ENCODE results near the gene AGAP2. TPM values are rescaled to one million over a fixed set of nuclear protein-coding genes. Genes with fewer than 3 reads are reported as not detected.

The AGAP2 gene
- total and polyA plus RNA-seq, 2 of the 13 experiments (the other 11 are each of a cell fraction or from before 2014, with no cell fraction given): 0.38 to 0.45 TPM

GRCh38 chr12:57782608-57783465 lies 44.3 kb upstream of the AGAP2 start, which contains the start of gene TSFM (continued):
- TF ChIP-seq HMGXB3 (CRISPR knock-in tag; IDR thresholded peaks at IDR 0.05; ENCODE audit: borderline replicate concordance): peak; percentile 66; the same call in 1 of the 2 replicates
- no peak for TF ChIP-seq IRX3 (CRISPR knock-in tag; IDR thresholded peaks at IDR 0.05; ENCODE audit: borderline replicate concordance, low read depth)
- no peak for TF ChIP-seq TRIM24 (CRISPR knock-in tag; IDR thresholded peaks at IDR 0.05)
- no peak for TF ChIP-seq IKZF4 (CRISPR knock-in tag; IDR thresholded peaks at IDR 0.05; ENCODE audit: borderline replicate concordance, low read depth, not compliant biosample characterization)
- TF ChIP-seq ZNF589 (CRISPR knock-in tag; conservative IDR thresholded peaks at IDR 0.05): no peak
- TF ChIP-seq ZNF253 (CRISPR knock-in tag; IDR thresholded peaks at IDR 0.05; ENCODE audit: borderline replicate concordance): 0 out of 2 replicates have a peak, but pooled peaks have one; percentile 21
- TF ChIP-seq TCF12 (IDR thresholded peaks at IDR 0.05): no peak
- TF ChIP-seq TCF12 (CRISPR knock-in tag; IDR thresholded peaks at IDR 0.05): peak; percentile 57; the same call in 1 of the 2 replicates
- TF ChIP-seq ATRX (CRISPR knock-in tag; IDR thresholded peaks at IDR 0.05; ENCODE audit: borderline replicate concordance): no peak
- peak; percentile 91; the same call in 1 of the 2 replicates for TF ChIP-seq NR0B2 (CRISPR knock-in tag; IDR thresholded peaks at IDR 0.05)
- peak; percentile 57; the same call in 1 of the 2 replicates for TF ChIP-seq PITX1 (CRISPR knock-in tag; IDR thresholded peaks at IDR 0.05)
- TF ChIP-seq ZNF781 (CRISPR knock-in tag; IDR thresholded peaks at IDR 0.05; ENCODE audit: borderline replicate concordance, not compliant biosample characterization): no peak
- TF ChIP-seq RXRB (CRISPR knock-in tag; IDR thresholded peaks at IDR 0.05; ENCODE audit: borderline replicate concordance): peak; percentile 80
- 0 out of 2 replicates have a peak, but pooled peaks have one; percentile 28 for TF ChIP-seq ZNF296 (CRISPR knock-in tag; conservative IDR thresholded peaks at IDR 0.05)
- TF ChIP-seq, protein P1, sequence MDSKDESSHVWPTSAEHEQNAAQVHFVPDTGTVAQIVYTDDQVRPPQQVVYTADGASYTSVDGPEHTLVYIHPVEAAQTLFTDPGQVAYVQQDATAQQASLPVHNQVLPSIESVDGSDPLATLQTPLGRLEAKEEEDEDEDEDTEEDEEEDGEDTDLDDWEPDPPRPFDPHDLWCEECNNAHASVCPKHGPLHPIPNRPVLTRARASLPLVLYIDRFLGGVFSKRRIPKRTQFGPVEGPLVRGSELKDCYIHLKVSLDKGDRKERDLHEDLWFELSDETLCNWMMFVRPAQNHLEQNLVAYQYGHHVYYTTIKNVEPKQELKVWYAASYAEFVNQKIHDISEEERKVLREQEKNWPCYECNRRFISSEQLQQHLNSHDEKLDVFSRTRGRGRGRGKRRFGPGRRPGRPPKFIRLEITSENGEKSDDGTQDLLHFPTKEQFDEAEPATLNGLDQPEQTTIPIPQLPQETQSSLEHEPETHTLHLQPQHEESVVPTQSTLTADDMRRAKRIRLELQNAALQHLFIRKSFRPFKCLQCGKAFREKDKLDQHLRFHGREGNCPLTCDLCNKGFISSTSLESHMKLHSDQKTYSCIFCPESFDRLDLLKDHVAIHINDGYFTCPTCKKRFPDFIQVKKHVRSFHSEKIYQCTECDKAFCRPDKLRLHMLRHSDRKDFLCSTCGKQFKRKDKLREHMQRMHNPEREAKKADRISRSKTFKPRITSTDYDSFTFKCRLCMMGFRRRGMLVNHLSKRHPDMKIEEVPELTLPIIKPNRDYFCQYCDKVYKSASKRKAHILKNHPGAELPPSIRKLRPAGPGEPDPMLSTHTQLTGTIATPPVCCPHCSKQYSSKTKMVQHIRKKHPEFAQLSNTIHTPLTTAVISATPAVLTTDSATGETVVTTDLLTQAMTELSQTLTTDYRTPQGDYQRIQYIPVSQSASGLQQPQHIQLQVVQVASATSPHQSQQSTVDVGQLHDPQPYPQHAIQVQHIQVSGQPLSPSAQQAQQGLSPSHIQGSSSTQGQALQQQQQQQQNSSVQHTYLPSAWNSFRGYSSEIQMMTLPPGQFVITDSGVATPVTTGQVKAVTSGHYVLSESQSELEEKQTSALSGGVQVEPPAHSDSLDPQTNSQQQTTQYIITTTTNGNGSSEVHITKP (CRISPR knock-in tag; IDR thresholded peaks at IDR 0.05; ENCODE audit: low read depth): peak; percentile 54; the same call in 1 of the 2 replicates
- 0 out of 2 replicates have a peak, but pooled peaks have one; percentile 42 for TF ChIP-seq TP53 (CRISPR knock-in tag; conservative IDR thresholded peaks at IDR 0.05)
- 0 out of 2 replicates have a peak, but pooled peaks have one; percentile 40 for TF ChIP-seq SOX13 (IDR thresholded peaks at IDR 0.05)
- peak in 1 of 2 experiments; percentile 70; a peak in 2 of 4 replicates for TF ChIP-seq SOX13 (CRISPR knock-in tag; conservative IDR thresholded peaks at IDR 0.05 in 1 of 2, IDR thresholded peaks at IDR 0.05 in 1 of 2)
- TF ChIP-seq TMF1 (CRISPR knock-in tag; IDR thresholded peaks at IDR 0.05; ENCODE audit: low read depth): no peak
